Esophagus squamous epithelium (tissue), 4 donors: ENCODE data around the gene SCN1A.

Source experiments
- POLR2A ChIP-seq, 4 donors: fragments of 450-650 bp; IDR thresholded peaks; one replicate each; pipeline ENCODE4 v1.6.1; 2017; ENCODE audit warnings: antibody characterized with exemption in 4 of 4, mild to moderate bottlenecking in 4 of 4, moderate library complexity in 3 of 4
- TF ChIP-seq, protein P1 (sequence below), 6 experiments: fragments of 450-650 bp in 4 of 6; fragments of 200-600 bp in 2 of 6; sonication (generic) in 2 of 6; IDR thresholded peaks; one replicate each; pipeline ENCODE4 v1.5.1; 2016 to 2019; ENCODE audit warnings: antibody characterized with exemption in 6 of 6, mild to moderate bottlenecking in 4 of 6, moderate library complexity in 4 of 6

- TF ChIP-seq, protein P1, sequence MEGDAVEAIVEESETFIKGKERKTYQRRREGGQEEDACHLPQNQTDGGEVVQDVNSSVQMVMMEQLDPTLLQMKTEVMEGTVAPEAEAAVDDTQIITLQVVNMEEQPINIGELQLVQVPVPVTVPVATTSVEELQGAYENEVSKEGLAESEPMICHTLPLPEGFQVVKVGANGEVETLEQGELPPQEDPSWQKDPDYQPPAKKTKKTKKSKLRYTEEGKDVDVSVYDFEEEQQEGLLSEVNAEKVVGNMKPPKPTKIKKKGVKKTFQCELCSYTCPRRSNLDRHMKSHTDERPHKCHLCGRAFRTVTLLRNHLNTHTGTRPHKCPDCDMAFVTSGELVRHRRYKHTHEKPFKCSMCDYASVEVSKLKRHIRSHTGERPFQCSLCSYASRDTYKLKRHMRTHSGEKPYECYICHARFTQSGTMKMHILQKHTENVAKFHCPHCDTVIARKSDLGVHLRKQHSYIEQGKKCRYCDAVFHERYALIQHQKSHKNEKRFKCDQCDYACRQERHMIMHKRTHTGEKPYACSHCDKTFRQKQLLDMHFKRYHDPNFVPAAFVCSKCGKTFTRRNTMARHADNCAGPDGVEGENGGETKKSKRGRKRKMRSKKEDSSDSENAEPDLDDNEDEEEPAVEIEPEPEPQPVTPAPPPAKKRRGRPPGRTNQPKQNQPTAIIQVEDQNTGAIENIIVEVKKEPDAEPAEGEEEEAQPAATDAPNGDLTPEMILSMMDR (IDR thresholded peaks at IDR 0.05): no peak
- no peak for TF ChIP-seq POLR2A (IDR thresholded peaks at IDR 0.05)
Measured at GRCh38 chr2:166074430-166074829, 53.4 kb downstream of the SCN1A start.
